CD14-positive monocyte (primary cell): ENCODE measurements around the gene SLC37A1. TPM values are rescaled to one million over a fixed set of nuclear protein-coding genes. Genes with fewer than 3 reads are reported as not detected.

Experiments used
- DNase-seq, 3 donors: peaks; one replicate each; pipeline ENCODE4 v3.0.0-alpha.2; 2011 to 2022
- H2AFZ ChIP-seq: 2 replicates; pipeline ENCODE4 v1.6.0; 2012; ENCODE audit warnings: mild to moderate bottlenecking, low read depth, low read length, inconsistent platforms; ENCODE audit not compliant: insufficient read depth, poor library complexity, severe bottlenecking
- H3K27ac ChIP-seq, 2 donors: 1 replicate in 1 of 2; 2 replicates in 1 of 2; pipeline ENCODE4 v1.5.1; 2012 to 2013; ENCODE audit warnings: low read length in 2 of 2, control low read depth in 1 of 2, inconsistent platforms in 1 of 2, low read depth in 1 of 2, mild to moderate bottlenecking in 1 of 2
- H3K27me3 ChIP-seq, 2 donors: one replicate each; pipeline versions ENCODE4 v1.6.0 to v1.6.1; 2011 to 2013; ENCODE audit warnings: low read length in 2 of 2; ENCODE audit not compliant: control insufficient read depth in 2 of 2, insufficient read depth in 2 of 2
- H3K36me3 ChIP-seq, 2 donors: replicated peaks in 1 of 2; 1 replicate in 1 of 2; 2 replicates in 1 of 2; pipeline versions ENCODE4 v1.5.1 to v1.6.1; 2012 to 2013; ENCODE audit warnings: low read length in 2 of 2, control low read depth in 1 of 2, inconsistent platforms in 1 of 2, mild to moderate bottlenecking in 1 of 2; ENCODE audit not compliant: insufficient read depth in 2 of 2, control insufficient read depth in 1 of 2
- H3K4me1 ChIP-seq, 2 donors: 1 replicate in 1 of 2; 2 replicates in 1 of 2; pipeline versions ENCODE4 v1.5.1 to v1.6.1; 2012 to 2013; ENCODE audit warnings: low read length in 2 of 2, control low read depth in 1 of 2, inconsistent platforms in 1 of 2, mild to moderate bottlenecking in 1 of 2, moderate library complexity in 1 of 2; ENCODE audit not compliant: insufficient read depth in 2 of 2, control insufficient read depth in 1 of 2
- H3K4me2 ChIP-seq: replicated peaks from 2 replicates; pipeline ENCODE3; 2012; ENCODE audit warnings: low read length, moderate library complexity, mild to moderate bottlenecking; ENCODE audit not compliant: poor library complexity, severe bottlenecking; ENCODE audit errors: extremely low read depth
- H3K4me3 ChIP-seq, 3 experiments: fragments of 200-600 bp in 1 of 3; sonication (generic) in 1 of 3; replicated peaks in 1 of 3; 1 replicate in 2 of 3; 2 replicates in 1 of 3; pipeline ENCODE4 v1.5.1; 2011 to 2013; ENCODE audit warnings: low read length in 3 of 3, mild to moderate bottlenecking in 3 of 3, control low read depth in 2 of 3, low read depth in 2 of 3, inconsistent platforms in 1 of 3, moderate library complexity in 1 of 3
- H3K79me2 ChIP-seq: 2 replicates; pipeline ENCODE4 v1.6.0; 2012; ENCODE audit warnings: mild to moderate bottlenecking, control low read depth, inconsistent platforms, low read length, moderate library complexity; ENCODE audit not compliant: insufficient read depth
- H3K9ac ChIP-seq: 2 replicates; pipeline ENCODE4 v1.6.0; 2017; ENCODE audit warnings: low read length, mild to moderate bottlenecking; ENCODE audit not compliant: insufficient read depth, poor library complexity, severe bottlenecking
- H3K9me3 ChIP-seq, 2 donors: replicated peaks in 1 of 2; 1 replicate in 1 of 2; 2 replicates in 1 of 2; pipeline versions ENCODE4 v1.5.1 to v1.6.1; 2012 to 2013; ENCODE audit warnings: low read length in 2 of 2, control low read depth in 1 of 2; ENCODE audit not compliant: control insufficient read depth in 1 of 2, insufficient read depth in 1 of 2
- H4K20me1 ChIP-seq: 2 replicates; pipeline ENCODE4 v1.6.0; 2012; ENCODE audit warnings: mild to moderate bottlenecking, low read length, control low read depth, moderate library complexity; ENCODE audit not compliant: insufficient read depth
- H3K27ac Mint-ChIP-seq, 7 donors: one replicate each; pipeline ENCODE4 v1.8.0; 2020; ENCODE audit warnings: mild to moderate bottlenecking in 7 of 7, mixed read lengths in 7 of 7, moderate library complexity in 6 of 7, inconsistent platforms in 2 of 7
- H3K27me3 Mint-ChIP-seq, 3 donors: one replicate each; pipeline ENCODE4 v1.8.0; 2021 to 2022; ENCODE audit warnings: low read depth in 3 of 3, mild to moderate bottlenecking in 3 of 3, mixed read lengths in 3 of 3, moderate library complexity in 3 of 3, inconsistent platforms in 1 of 3
- H3K36me3 Mint-ChIP-seq, 2 donors: one replicate each; pipeline ENCODE4 v1.8.0; 2020; ENCODE audit warnings: mixed read lengths in 2 of 2, inconsistent platforms in 1 of 2, mild to moderate bottlenecking in 1 of 2
- H3K4me1 Mint-ChIP-seq: one replicate; pipeline ENCODE4 v1.8.0; 2020; ENCODE audit warnings: mild to moderate bottlenecking, mixed read lengths
- H3K4me3 Mint-ChIP-seq, 2 donors: one replicate each; pipeline ENCODE4 v1.8.0; 2020; ENCODE audit warnings: mild to moderate bottlenecking in 2 of 2, mixed read lengths in 2 of 2, moderate library complexity in 1 of 2
- H3K9me3 Mint-ChIP-seq, 7 donors: one replicate each; pipeline ENCODE4 v1.8.0; 2020 to 2022; ENCODE audit warnings: mixed read lengths in 7 of 7, mild to moderate bottlenecking in 6 of 7, moderate library complexity in 6 of 7, inconsistent platforms in 2 of 7
- CTCF ChIP-seq: fragments of 200-600 bp; IDR thresholded peaks from one replicate; pipeline ENCODE4 v1.8.0; 2022; ENCODE audit warnings: antibody characterized with exemption, mild to moderate bottlenecking
- WGBS: methylation state at CpG from one replicate; pipeline ENCODE4 v1.1.5; 2013; ENCODE audit warnings: missing lambda C conversion rate; ENCODE audit not compliant: insufficient coverage; 5-methylcytosine and 5-hydroxymethylcytosine counted together
- intact Hi-C, 2 donors: fragments of 100-400 bp; cut with micrococcal nuclease; formaldehyde crosslinking; loops; one replicate each; pipeline versions ENCODE4 v1.15.0 to v1.15.1; 2023
- polyA plus RNA-seq, 3 donors: library from polyadenylated mRNA; depleted of rRNA in 1 of 3; unstranded in 2 of 3; stranded (reverse) in 1 of 3; fragments of 300-500 nt in 2 of 3; fragments of >200 nt in 1 of 3; fragmentation: Illumina TruSeq in 2 of 3; gene quantifications; 1 replicate in 2 of 3; 2 replicates in 1 of 3; pipeline ENCODE4 v1.2.3, GENCODE V29; 2012 to 2021

The SLC37A1 gene
- polyA plus RNA-seq, 3 donors = 2.7 to 12.4 (median 4.3) TPM

- Histone ChIP-seq H3K36me3 (peaks cover 54 to 90% of the 10 kb centered on the region in 2 donors), H3K9me3 (no peaks in the 10 kb centered on the region), H3K27me3 (no peaks in the 10 kb centered on the region), H3K4me2 (no peak overlapping the region), H4K20me1 (no peaks in the 10 kb centered on the region), H2AFZ (no peak overlapping the region), H3K4me3 (no peak overlapping the region), H3K4me1 (no peaks in the 10 kb centered on the region), H3K27ac (no peak overlapping the region), H3K79me2 (no peaks in the 10 kb centered on the region), H3K9ac (no peak overlapping the region)
- intact Hi-C loops = no loop called here
- no peak overlapping the region for H3K4me3 Mint-ChIP-seq
- H3K4me1 Mint-ChIP-seq = peaks cover 2% of the 10 kb centered on the region
- WGBS = 85% methylated on average over 26 of the region's 31 CpGs
- TF ChIP-seq CTCF = no peak
- no peaks in the 10 kb centered on the region for H3K27me3 Mint-ChIP-seq
- H3K27ac Mint-ChIP-seq = peak overlapping the region in 1 of 7 donors; percentile 16
- H3K9me3 Mint-ChIP-seq = peaks cover 0 to 8% (median 0%) of the 10 kb centered on the region in 7 donors
- peaks cover 71 to 77% of the 10 kb centered on the region in 2 donors for H3K36me3 Mint-ChIP-seq
- no peak for DNase-seq
Measured at GRCh38 chr21:42569732-42570301, 56.2 kb downstream of the SLC37A1 start.

GRCh38 chr21:42570362-42570761 is 56.7 kb downstream of the SLC37A1 start:
- Mint-ChIP-seq H3K4me3 (no peak overlapping the region), H3K27me3 (no peaks in the 10 kb centered on the region), H3K4me1 (peaks cover 2% of the 10 kb centered on the region), H3K27ac (peak overlapping the region in 3 of 7 donors; percentile 26 to 76 (median 57)), H3K36me3 (peaks cover 73 to 77% of the 10 kb centered on the region in 2 donors), H3K9me3 (peaks cover 0 to 10% (median 3%) of the 10 kb centered on the region in 7 donors)
- no peak overlapping the region for H2AFZ ChIP-seq
- WGBS = 90% methylated on average over 9 of the region's 9 CpGs
- H3K27me3 ChIP-seq = no peaks in the 10 kb centered on the region
- intact Hi-C loops = no loop called here
- peaks cover 0 to 3% of the 10 kb centered on the region in 2 donors for H3K9me3 ChIP-seq
- DNase-seq = no peak
- H3K4me1 ChIP-seq = no peaks in the 10 kb centered on the region
- no peak overlapping the region for H3K4me3 ChIP-seq
- H3K9ac ChIP-seq = no peak overlapping the region
- TF ChIP-seq CTCF = no peak
- H3K36me3 ChIP-seq = peaks cover 58 to 90% of the 10 kb centered on the region in 2 donors
- no peaks in the 10 kb centered on the region for H4K20me1 ChIP-seq
- H3K79me2 ChIP-seq = no peaks in the 10 kb centered on the region
- peak overlapping the region in 1 of 2 donors; percentile 26 for H3K27ac ChIP-seq
- no peak overlapping the region for H3K4me2 ChIP-seq
